Thyroid gland (tissue), 4 donors: ENCODE data around the gene PTX3. TPM values are rescaled to one million over a fixed set of nuclear protein-coding genes. Genes with fewer than 3 reads are reported as not detected.

Experiments
- DNase-seq, 2 donors: peaks; one replicate each; pipeline ENCODE4 v3.0.0-alpha.2; 2019
- H3K27ac ChIP-seq, 3 donors: fragments of 200-600 bp; sonication (generic); 1 replicate in 2 of 3; 2 replicates in 1 of 3; pipeline ENCODE4 v1.5.1; 2016 to 2019; ENCODE audit warnings: mild to moderate bottlenecking in 1 of 3, moderate library complexity in 1 of 3
- H3K27me3 ChIP-seq: fragments of 200-600 bp; sonication (generic); one replicate; pipeline ENCODE4 v1.5.1; 2019
- H3K36me3 ChIP-seq, 2 donors: fragments of 200-600 bp; sonication (generic); one replicate each; pipeline ENCODE4 v1.5.1; 2016 to 2019
- H3K4me1 ChIP-seq, 2 donors: fragments of 200-600 bp; sonication (generic); one replicate each; pipeline ENCODE4 v1.5.1; 2017 to 2019
- H3K4me3 ChIP-seq, 3 donors: fragments of 200-600 bp; sonication (generic); replicated peaks in 1 of 3; 1 replicate in 2 of 3; 2 replicates in 1 of 3; pipeline ENCODE4 v1.5.1; 2016; ENCODE audit warnings: mild to moderate bottlenecking in 1 of 3
- H3K9me3 ChIP-seq: fragments of 200-600 bp; sonication (generic); one replicate; pipeline ENCODE4 v1.5.1; 2017
- CTCF ChIP-seq, 6 experiments: fragments of 200-600 bp in 3 of 6; fragments of 450-650 bp in 3 of 6; sonication (generic) in 3 of 6; IDR thresholded peaks; one replicate each; pipeline ENCODE4 v1.5.1; 2016 to 2019; ENCODE audit warnings: antibody characterized with exemption in 6 of 6, mild to moderate bottlenecking in 2 of 6, inconsistent platforms in 1 of 6, moderate library complexity in 1 of 6
- POLR2A ChIP-seq, 2 donors: fragments of 450-650 bp; IDR thresholded peaks; one replicate each; pipeline ENCODE4 v1.6.1; 2017; ENCODE audit warnings: antibody characterized with exemption in 2 of 2, mild to moderate bottlenecking in 2 of 2, moderate library complexity in 1 of 2
- WGBS, 2 donors: methylation state at CpG; one replicate each; pipeline ENCODE4 v1.1.5; 2017; 5-methylcytosine and 5-hydroxymethylcytosine counted together
- intact Hi-C: fragments of 100-400 bp; cut with DNase I; formaldehyde crosslinking; loops from one replicate; pipeline ENCODE4 v1.15.1; 2023
- total RNA-seq, 4 donors: library from RNA; depleted of rRNA; stranded (reverse); fragments of >200 nt; gene quantifications; one replicate each; pipeline ENCODE4 v1.2.3, GENCODE V29; 2016

PTX3 gene
- total RNA-seq, 4 donors from 2014 or later = 0.88 to 19.8 (median 6.6) TPM

- Histone ChIP-seq H3K27me3 (no peaks in the 10 kb centered on the region), H3K4me3 (no peak overlapping the region), H3K27ac (no peak overlapping the region), H3K36me3 (no peaks in the 10 kb centered on the region), H3K4me1 (no peaks in the 10 kb centered on the region), H3K9me3 (no peaks in the 10 kb centered on the region)
- 89 to 96% methylated on average over 1 of the region's 1 CpG for WGBS, 2 donors
- TF ChIP-seq POLR2A (IDR thresholded peaks at IDR 0.05) (no peak), CTCF (IDR thresholded peaks at IDR 0.05) (no peak)
- DNase-seq = no peak
- intact Hi-C loops = no loop called here
Observed at GRCh38 chr3:157465741-157466140, 29.1 kb downstream of the PTX3 start.

GRCh38 chr3:157467200-157467599 is 30.6 kb downstream of the PTX3 start:
- no peaks in the 10 kb centered on the region for H3K9me3 ChIP-seq
- H3K27ac ChIP-seq = no peak overlapping the region
- H3K4me1 ChIP-seq = no peaks in the 10 kb centered on the region
- no peaks in the 10 kb centered on the region for H3K36me3 ChIP-seq
- H3K4me3 ChIP-seq = no peak overlapping the region
- no peaks in the 10 kb centered on the region for H3K27me3 ChIP-seq
- DNase-seq = no peak
- 64% methylated on average over 1 of the region's 1 CpG for WGBS, 2 donors
- intact Hi-C loops = no loop called here
- TF ChIP-seq POLR2A (IDR thresholded peaks at IDR 0.05) = no peak
- TF ChIP-seq CTCF (IDR thresholded peaks at IDR 0.05) = no peak

- Histone ChIP-seq H3K36me3 (no peaks in the 10 kb centered on the region), H3K27me3 (no peaks in the 10 kb centered on the region), H3K27ac (no peak overlapping the region), H3K9me3 (no peaks in the 10 kb centered on the region), H3K4me1 (no peaks in the 10 kb centered on the region), H3K4me3 (no peak overlapping the region)
- TF ChIP-seq CTCF (IDR thresholded peaks at IDR 0.05) (no peak), POLR2A (IDR thresholded peaks at IDR 0.05) (no peak)
- no peak for DNase-seq
- WGBS, 2 donors = 82 to 93% methylated on average over 7 of the region's 7 CpGs
- intact Hi-C loops = no loop called here
Observed at GRCh38 chr3:157469561-157470294, 33.1 kb downstream of the PTX3 start.

GRCh38 chr3:157471064-157471463 is 34.4 kb downstream of the PTX3 start:
- H3K27ac ChIP-seq = no peak overlapping the region
- H3K4me3 ChIP-seq = no peak overlapping the region
- no peaks in the 10 kb centered on the region for H3K27me3 ChIP-seq
- no peaks in the 10 kb centered on the region for H3K36me3 ChIP-seq
- TF ChIP-seq POLR2A (IDR thresholded peaks at IDR 0.05) (no peak), CTCF (IDR thresholded peaks at IDR 0.05) (no peak)
- no peak for DNase-seq
- 87 to 94% methylated on average over 1 of the region's 1 CpG for WGBS, 2 donors
- H3K9me3 ChIP-seq = no peaks in the 10 kb centered on the region
- no peaks in the 10 kb centered on the region for H3K4me1 ChIP-seq
- intact Hi-C loops = no loop called here

- no peaks in the 10 kb centered on the region for H3K4me1 ChIP-seq
- TF ChIP-seq CTCF (IDR thresholded peaks at IDR 0.05) (no peak), POLR2A (IDR thresholded peaks at IDR 0.05) (no peak)
- H3K27ac ChIP-seq = no peak overlapping the region
- intact Hi-C loops = no loop called here
- no peak overlapping the region for H3K4me3 ChIP-seq
- no peak for DNase-seq
- no peaks in the 10 kb centered on the region for H3K27me3 ChIP-seq
- 94 to 98% methylated on average over 1 of the region's 1 CpG for WGBS, 2 donors
- H3K36me3 ChIP-seq = no peaks in the 10 kb centered on the region
- H3K9me3 ChIP-seq = no peaks in the 10 kb centered on the region
Observed at GRCh38 chr3:157472648-157473047, 36.0 kb downstream of the PTX3 start.
